Peyer's patch (tissue), 4 donors: ENCODE measurements around the gene SDHB.

Experiments
- POLR2A ChIP-seq, 2 donors: fragments of 450-650 bp; IDR thresholded peaks; one replicate each; pipeline ENCODE4 v1.5.1; 2017; ENCODE audit warnings: antibody characterized with exemption in 2 of 2, mild to moderate bottlenecking in 2 of 2, moderate library complexity in 2 of 2
- TF ChIP-seq, protein P1 (sequence below), 6 experiments: fragments of 450-650 bp in 4 of 6; fragments of 200-600 bp in 2 of 6; sonication (generic) in 1 of 6; IDR thresholded peaks; one replicate each; pipeline ENCODE4 v1.5.1; 2017 to 2019; ENCODE audit warnings: antibody characterized with exemption in 6 of 6, mild to moderate bottlenecking in 3 of 6, moderate library complexity in 1 of 6

DNA sequence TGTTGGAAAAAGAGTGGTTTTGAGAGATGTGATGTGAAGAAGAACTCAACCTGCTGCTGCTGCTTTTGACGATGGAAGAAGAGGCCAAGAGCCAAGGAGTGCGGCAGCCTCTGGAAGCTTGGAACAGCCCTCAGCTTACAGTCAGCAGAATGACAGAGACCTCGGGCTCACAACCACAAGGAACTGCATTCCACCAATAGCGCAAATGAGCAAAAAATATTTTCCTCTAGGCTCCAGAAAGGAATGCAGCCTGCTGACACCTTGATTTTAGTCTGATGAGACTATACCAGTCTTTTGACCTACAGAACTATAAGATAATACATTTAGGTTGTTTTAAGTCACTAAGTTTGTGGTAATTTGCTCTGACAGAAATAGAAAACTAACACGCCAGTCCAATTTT lies 10.2 kb downstream of the SDHB start:
- TF ChIP-seq, protein P1, sequence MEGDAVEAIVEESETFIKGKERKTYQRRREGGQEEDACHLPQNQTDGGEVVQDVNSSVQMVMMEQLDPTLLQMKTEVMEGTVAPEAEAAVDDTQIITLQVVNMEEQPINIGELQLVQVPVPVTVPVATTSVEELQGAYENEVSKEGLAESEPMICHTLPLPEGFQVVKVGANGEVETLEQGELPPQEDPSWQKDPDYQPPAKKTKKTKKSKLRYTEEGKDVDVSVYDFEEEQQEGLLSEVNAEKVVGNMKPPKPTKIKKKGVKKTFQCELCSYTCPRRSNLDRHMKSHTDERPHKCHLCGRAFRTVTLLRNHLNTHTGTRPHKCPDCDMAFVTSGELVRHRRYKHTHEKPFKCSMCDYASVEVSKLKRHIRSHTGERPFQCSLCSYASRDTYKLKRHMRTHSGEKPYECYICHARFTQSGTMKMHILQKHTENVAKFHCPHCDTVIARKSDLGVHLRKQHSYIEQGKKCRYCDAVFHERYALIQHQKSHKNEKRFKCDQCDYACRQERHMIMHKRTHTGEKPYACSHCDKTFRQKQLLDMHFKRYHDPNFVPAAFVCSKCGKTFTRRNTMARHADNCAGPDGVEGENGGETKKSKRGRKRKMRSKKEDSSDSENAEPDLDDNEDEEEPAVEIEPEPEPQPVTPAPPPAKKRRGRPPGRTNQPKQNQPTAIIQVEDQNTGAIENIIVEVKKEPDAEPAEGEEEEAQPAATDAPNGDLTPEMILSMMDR (IDR thresholded peaks at IDR 0.05), result no peak
- TF ChIP-seq POLR2A (IDR thresholded peaks at IDR 0.05), result no peak
